GM12801 (cell line): ENCODE measurements around the gene SLC39A11.

Experiments used
- CTCF ChIP-seq: IDR thresholded peaks from one replicate; pipeline ENCODE4 v1.5.1; 2011; ENCODE audit warnings: control low read depth; ENCODE audit not compliant: insufficient read length; ENCODE audit errors: extremely low read depth

The SLC39A11 gene

GRCh38 chr17:72682605-72683004 is 409.9 kb downstream of the SLC39A11 start:
- TF ChIP-seq CTCF: no peak

GRCh38 chr17:72681844-72682243 is 410.6 kb downstream of the SLC39A11 start:
- TF ChIP-seq CTCF: no peak

- TF ChIP-seq CTCF: no peak
Observed at GRCh38 chr17:72677714-72678390, 414.6 kb downstream of the SLC39A11 start.

- TF ChIP-seq CTCF: no peak
Observed at GRCh38 chr17:72677108-72677507, 415.4 kb downstream of the SLC39A11 start.

- TF ChIP-seq CTCF: no peak
Observed at GRCh38 chr17:72672729-72673128, 419.8 kb downstream of the SLC39A11 start.

GRCh38 chr17:72671016-72671415 is 421.5 kb downstream of the SLC39A11 start:
- no peak for TF ChIP-seq CTCF

- no peak for TF ChIP-seq CTCF
Observed at GRCh38 chr17:72667096-72668063, 425.1 kb downstream of the SLC39A11 start.
